ENCODE data around the gene NINJ1.

The NINJ1 gene

GRCh38 chr9:93081081-93081529, 52.9 kb downstream of the NINJ1 start:
- no peak for TF ChIP-seq POLR2A (IDR thresholded peaks at IDR 0.05; ENCODE audit: low read length)
- TF ChIP-seq GATA1 (IDR thresholded peaks at IDR 0.05; ENCODE audit: low read depth, low read length), result no peak
- DNase-seq, result no peak

DNA sequence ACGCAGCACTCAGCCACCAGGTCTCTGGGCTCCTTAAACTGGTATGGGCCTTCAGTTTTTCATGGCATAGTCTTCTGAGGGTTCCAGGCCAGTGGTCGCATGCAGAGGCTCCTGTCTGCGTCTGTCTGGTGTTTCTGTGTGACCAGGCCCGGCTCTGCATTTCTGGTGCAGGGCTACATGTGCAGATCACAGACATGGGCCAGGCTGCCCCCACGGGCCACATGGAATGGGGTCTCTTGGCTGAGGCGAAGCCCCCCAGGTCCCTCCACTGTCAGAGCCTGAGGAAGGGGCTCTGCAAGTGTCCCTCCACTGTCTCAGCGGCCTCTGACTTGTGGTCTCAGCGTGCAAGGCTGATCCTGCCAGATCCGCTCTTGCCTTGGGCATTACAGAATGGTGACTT, 53.6 kb downstream of the NINJ1 start:
- no peak for TF ChIP-seq POLR2A (IDR thresholded peaks at IDR 0.05; ENCODE audit: low read length)
- no peak for TF ChIP-seq GATA1 (IDR thresholded peaks at IDR 0.05; ENCODE audit: low read depth, low read length)
- no peak for DNase-seq

DNA sequence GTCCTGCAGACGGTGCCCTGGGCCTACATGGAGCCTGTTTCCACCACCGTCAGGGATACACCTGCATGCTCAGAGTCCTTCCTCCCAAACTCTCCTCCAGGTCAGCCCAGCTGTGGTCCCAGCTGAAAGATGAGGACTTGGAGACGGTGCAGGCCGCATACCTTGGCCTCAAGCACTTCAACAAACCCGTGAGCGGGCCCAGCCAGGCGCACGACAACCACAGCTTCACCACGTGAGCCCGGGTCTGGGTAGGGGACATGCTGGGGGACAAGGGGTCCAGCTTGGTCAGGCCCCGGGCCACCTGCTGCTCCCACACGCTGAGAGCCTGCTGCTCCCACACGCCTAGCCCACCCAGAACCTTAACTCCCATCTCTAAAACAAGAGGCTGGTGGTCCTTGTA, 54.7 kb downstream of the NINJ1 start:
- TF ChIP-seq GATA1 (IDR thresholded peaks at IDR 0.05; ENCODE audit: low read depth, low read length) (no peak), POLR2A (IDR thresholded peaks at IDR 0.05; ENCODE audit: low read length) (no peak)
- no peak for DNase-seq

DNA sequence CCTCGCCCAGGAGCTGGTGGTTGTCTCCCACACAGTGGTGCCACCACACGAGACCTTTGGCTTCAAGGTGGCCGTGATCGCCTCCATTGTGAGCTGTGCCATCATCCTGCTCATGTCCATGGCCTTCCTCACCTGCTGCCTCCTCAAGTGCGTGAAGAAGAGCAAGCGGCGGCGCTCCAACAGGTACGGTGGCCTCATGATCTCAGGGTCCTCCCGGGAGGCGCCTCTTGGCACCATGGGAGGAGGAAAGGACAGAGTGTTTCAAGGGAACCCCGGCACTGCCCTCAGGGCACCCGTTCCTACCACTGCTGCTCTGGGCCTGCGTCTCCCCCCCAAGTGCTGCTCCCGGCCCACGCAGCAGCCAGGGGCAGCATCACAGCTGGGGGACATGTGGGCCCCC, 56.2 kb downstream of the NINJ1 start:
- TF ChIP-seq POLR2A (IDR thresholded peaks at IDR 0.05; ENCODE audit: low read length), result no peak
- no peak for TF ChIP-seq GATA1 (IDR thresholded peaks at IDR 0.05; ENCODE audit: low read depth, low read length)
- no peak for DNase-seq

GRCh38 chr9:93077367-93077766, 56.7 kb downstream of the NINJ1 start:
- TF ChIP-seq POLR2A (IDR thresholded peaks at IDR 0.05; ENCODE audit: low read length) (no peak), GATA1 (IDR thresholded peaks at IDR 0.05; ENCODE audit: low read depth, low read length) (no peak)
- DNase-seq, result no peak

DNA sequence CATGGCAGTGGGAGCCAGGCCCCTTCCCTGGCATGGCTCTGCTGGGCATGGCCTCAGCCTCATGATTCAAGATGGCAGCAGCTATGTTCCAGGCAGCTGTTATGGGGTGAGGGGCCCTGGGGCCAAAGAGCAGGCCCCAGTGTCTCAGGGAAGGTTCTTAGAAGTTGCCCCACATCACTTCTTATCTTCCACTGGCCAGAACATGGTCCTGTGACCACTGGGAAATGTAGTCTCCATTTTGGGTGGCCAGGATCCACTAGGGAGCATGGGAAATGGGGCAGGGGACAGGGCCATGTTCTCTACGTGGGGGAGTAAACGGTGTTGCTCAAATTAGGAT, 57.3 kb downstream of the NINJ1 start:
- no peak for DNase-seq
- TF ChIP-seq GATA1 (IDR thresholded peaks at IDR 0.05; ENCODE audit: low read depth, low read length), result no peak
- no peak for TF ChIP-seq POLR2A (IDR thresholded peaks at IDR 0.05; ENCODE audit: low read length)

DNA sequence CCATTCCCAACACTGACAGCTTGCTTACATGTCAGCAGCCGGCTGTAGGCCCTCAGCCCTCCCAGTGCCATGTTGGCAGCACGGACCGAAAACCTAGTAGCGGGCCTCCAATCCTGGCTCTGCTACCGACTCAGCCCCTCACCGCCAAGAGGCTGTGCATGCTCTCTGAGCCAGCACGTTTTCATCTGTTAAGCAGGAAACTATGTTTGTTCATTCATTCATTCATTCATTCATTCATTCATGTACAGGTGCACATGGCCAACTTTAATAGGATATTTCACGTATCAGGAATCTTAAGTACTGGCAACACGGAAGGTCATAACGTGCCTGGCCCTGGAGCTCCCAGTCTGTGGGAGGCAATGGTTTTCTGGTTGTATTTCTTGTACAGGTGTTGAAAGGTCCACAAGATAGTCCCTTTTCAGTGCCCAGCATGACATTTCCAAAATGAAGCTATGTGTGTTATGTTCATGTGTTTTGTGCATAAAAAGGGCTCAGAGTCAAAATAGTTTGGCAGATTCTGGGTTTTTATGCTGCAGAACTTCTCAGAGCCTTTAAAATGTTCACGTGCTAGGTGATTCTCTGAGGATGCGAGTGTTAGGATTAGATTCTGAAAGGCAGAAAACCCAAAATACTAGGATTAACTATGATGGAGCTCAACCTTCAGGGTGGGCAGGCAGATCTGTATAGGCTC, 57.8 kb downstream of the NINJ1 start:
- no peak for DNase-seq
- no peak for TF ChIP-seq POLR2A (IDR thresholded peaks at IDR 0.05; ENCODE audit: low read length)
- no peak for TF ChIP-seq GATA1 (IDR thresholded peaks at IDR 0.05; ENCODE audit: low read depth, low read length)

DNA sequence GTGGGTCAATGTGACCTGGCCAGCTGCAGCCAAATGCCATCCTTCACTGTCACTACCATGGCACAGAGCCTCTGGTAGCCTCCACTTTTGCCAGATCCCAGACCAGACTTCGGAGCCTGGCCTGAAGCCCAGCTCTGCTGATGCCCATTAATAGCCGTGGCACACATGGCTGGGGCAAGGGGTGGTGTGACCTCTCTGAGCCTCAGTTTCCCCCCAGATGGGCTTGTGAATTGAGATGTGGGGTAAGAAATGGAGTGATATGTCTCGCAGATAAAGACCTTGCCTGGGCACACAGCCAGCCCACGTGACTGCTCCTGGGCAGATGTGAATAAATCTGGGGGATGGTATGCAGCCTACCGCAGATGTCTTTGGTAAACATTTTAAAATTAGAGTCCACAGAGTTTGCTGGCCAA, 61.7 kb downstream of the NINJ1 start:
- DNase-seq, result peak; percentile 20 to 47
- no peak for TF ChIP-seq GATA1 (IDR thresholded peaks at IDR 0.05; ENCODE audit: low read depth, low read length)
- TF ChIP-seq POLR2A (IDR thresholded peaks at IDR 0.05; ENCODE audit: low read length), result no peak
